GM19035 (cell line): ENCODE data around the gene RHOBTB3.
"Not testable (repeated sequence)": the region's sequence is repeated elsewhere in the genome, so short reads cannot be mapped to it uniquely, and the experiment has no call there.

Experiments
- ATAC-seq: cut with Tn5 transposase; IDR thresholded peaks from one replicate; pipeline ENCODE4 v1.9.1; 2021; ENCODE audit not compliant: unreplicated experiment

RHOBTB3 gene

DNA sequence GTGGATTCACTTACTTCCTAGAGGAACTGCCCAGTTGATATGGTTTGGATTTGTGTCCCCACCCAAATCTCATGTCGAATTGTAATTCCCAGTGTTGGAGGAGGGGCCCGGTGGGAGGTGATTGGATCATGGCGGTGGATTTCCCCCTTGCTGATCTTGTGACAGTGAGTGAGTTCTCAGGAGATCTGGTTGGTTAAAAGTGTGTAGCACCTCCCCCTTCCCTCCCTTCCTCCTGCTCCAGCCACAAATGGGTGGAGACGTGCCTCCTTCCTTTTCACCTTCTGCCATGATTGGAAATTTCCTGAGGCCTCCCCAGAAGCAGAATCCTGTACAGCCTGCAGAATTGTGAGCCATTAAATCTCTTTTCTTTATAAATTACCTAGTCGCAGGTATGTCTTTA is 17.9 kb upstream of the RHOBTB3 start:
- not testable (repeated sequence) for ATAC-seq

- ATAC-seq: no peak
Measured at GRCh38 chr5:95713960-95714710, 17.0 kb upstream of the RHOBTB3 start.

GRCh38 chr5:95715799-95716461 is 15.2 kb upstream of the RHOBTB3 start:
- ATAC-seq: no peak

DNA sequence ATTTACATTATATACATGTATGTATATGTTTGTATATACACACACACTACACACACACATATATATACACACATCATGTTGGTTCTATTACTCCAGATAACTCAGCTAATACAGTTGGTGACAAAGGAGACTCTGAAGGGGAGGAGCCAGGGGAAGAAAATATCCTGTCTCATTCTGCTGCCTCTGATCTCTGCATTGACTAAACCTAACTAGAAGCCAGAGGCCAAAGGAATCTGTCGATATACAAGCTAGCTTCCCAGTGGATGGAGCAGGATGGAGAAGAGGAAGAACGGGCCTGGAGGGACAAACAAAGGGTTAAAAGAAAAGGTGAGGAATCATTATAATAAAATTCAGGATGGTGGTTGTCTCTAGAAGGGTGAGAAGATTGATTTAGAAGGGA is 13.7 kb upstream of the RHOBTB3 start:
- no peak for ATAC-seq

DNA sequence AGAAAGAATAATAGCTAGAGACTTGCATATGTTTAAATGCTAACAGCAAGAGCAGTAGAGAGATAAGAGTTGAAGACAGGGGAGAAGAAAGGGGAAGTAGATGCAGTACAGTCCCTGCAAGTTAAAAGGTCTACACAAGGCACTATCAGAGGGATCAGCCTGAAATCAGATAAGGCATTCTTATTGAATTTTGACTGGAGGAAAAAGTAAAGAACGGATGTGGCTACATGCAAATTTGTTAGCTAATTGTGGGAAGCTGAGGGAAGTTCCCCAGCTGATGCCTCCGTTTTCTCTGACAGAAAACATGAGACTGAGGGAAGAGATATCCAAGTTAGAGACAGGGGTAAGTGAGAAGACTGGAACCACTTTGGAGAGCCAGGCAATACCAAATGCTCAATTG is 12.9 kb upstream of the RHOBTB3 start:
- peak; percentile 79 for ATAC-seq

GRCh38 chr5:95718738-95719137 is 12.4 kb upstream of the RHOBTB3 start:
- ATAC-seq: no peak

- no peak for ATAC-seq
Measured at GRCh38 chr5:95720094-95720786, 10.9 kb upstream of the RHOBTB3 start.

GRCh38 chr5:95721582-95722295 is 9.4 kb upstream of the RHOBTB3 start:
- ATAC-seq: no peak

GRCh38 chr5:95723632-95724369 is 7.3 kb upstream of the RHOBTB3 start:
- ATAC-seq: no peak

- ATAC-seq: no peak
Measured at GRCh38 chr5:95725071-95725820, 5.9 kb upstream of the RHOBTB3 start.

DNA sequence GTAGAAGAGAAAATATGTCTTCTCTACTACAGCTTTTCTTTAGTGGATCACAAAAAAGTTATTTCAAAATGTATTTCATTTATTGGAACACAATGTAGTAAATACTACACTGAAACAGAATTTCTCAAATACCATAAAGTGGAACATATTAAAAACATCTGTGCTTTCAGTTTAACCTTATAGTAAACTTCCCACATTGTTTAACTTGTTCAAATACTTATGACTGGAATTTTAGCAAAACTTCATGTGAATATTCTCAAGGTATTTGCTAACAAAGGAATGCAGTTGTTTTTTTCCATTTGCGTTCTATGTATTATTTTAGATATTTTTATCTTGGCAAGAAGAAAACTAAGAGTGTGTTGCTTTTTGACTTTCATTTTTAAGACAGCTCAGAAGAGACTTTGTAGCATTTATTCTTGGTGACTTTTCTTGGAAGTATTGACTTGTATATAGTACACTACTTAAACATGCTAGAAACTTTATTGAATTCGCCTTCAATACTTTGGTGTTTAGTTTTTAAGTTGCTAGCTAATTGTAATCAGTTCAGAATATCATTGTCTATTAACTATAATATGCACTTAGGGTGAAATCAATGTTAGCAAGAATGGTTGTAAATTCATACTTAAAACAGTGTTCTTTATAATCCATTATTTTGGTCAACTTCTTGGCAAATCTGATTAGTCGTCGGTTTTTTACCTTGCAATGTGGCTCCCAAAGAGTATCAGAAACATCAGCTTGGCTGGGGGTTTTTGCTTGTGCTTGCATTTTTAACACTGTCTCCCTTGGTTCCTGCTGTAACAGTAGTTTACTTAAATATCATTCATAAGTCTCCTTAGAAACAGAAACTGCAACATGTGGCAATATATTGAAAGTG is 5.0 kb upstream of the RHOBTB3 start:
- ATAC-seq: no peak

- no peak for ATAC-seq
Measured at GRCh38 chr5:95726811-95727763, 4.0 kb upstream of the RHOBTB3 start.

DNA sequence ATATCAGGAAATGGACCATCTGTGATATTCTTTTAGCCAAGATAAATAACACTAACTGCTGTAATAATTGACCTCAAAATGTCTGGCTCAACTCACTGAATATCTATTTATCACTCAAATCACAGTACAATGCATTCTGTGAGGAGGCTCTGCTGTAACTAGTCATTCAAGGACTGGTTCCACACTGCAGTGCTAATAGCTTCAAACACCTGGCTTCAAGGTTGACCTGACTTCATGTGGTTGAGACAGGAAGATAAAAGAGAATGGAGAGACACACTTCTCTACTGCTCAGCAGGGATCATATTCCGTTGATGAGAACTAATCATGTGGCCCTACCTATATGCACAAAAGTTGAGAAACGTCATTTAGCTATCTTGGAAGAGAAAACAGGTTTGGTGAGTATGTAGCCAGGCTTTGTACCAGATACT is 3.4 kb upstream of the RHOBTB3 start:
- no peak for ATAC-seq

DNA sequence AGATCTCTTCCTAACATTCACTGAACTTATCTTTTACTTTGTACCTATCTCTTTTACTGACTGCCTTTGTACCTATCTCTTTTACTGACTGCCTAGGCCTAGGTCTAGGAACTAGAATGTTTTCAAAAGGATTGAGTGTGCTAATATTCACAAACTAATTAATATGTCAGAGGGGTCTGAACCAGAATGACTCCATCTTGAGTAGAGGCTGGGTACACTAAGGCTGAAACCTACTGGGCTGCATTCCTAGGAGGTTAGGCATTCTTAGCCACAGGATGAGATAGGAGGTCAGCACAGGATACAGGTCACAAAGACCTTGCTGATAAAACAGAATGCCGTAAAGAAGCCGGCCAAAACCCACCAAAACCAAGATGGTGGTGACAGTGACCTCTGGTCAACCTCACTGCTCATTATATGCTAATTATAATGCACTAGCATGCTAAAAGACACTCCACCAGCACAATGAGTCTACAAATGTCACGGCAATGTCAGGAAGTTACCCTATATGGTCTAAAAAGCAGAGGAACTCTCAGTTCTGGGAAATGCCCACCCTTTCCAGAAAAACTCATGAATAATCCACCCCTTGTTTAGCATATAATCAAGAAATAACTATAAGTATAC is 2.5 kb upstream of the RHOBTB3 start:
- no peak for ATAC-seq

DNA sequence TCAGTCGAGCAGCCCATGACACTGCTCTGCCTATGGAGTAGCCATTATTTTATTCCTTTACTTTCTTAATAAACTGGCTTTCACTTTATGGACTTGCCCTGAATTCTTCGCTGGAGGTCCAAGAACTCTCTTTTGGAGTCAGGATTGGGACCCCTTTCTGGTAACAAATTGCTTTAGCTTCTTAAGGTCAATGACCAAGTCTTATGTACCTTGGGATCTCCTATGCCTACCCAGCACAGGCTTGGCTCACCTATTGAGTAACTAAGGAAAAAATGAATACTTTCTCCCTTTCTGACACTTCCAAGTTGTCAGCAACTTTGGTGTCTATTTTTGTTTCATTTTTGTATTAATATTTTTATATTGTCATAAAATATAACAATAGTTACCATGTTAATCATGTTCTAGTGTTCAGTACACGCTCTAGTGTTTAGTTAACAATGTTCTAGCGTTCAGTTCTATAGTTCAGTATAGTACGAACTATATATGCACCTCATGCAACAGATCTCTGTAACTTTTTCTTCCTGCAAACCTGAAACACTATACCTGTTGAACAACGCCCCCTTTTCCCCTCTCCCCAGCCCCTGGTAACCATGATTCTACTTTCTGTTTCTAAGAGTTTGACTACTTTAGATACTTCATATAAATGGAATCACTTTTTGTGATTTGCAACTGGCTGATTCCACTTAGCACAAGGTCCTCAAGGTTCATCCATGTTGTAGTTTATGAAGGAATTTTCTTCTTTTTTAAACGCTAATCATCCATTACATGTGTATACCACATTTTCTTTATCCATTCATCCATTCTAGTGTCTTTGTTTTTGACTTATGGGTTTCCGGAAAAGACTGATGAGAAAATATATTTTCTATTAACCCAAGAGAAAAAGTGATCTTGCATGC is 1.8 kb upstream of the RHOBTB3 start:
- no peak for ATAC-seq

GRCh38 chr5:95730011-95730700 is 980 bp upstream of the RHOBTB3 start:
- ATAC-seq: no peak
